RWPE1 (cell line): ENCODE results near the gene C5orf15.

Experiments
- CTCF ChIA-PET: fragments of 350-600 bp; sonication (Branson Sonifier 250); formaldehyde crosslinking; extraction: SDS; loops from one replicate; lab custom pipeline; 2021; lab: Yijun Ruan, JAX
- POLR2A ChIA-PET: fragments of 400-600 bp; formaldehyde crosslinking; extraction: SDS; loops from one replicate; lab custom pipeline; 2020; ENCODE audit warnings: antibody characterized with exemption; ENCODE audit not compliant: low non-redundant PET; lab: Yijun Ruan, JAX
- DNase-seq: peaks from one replicate; pipeline ENCODE4 v3.0.0; 2012; ENCODE audit warnings: low spot score
- H3K27ac ChIP-seq: fragments of 450-650 bp; 2 replicates; pipeline ENCODE4 v1.5.1; 2017
- TF ChIP-seq, protein P1 (sequence below): fragments of 450-650 bp; conservative IDR thresholded peaks from 2 replicates; pipeline ENCODE4 v1.5.1; 2017; ENCODE audit warnings: low read depth, mild to moderate bottlenecking

Gene C5orf15

DNA sequence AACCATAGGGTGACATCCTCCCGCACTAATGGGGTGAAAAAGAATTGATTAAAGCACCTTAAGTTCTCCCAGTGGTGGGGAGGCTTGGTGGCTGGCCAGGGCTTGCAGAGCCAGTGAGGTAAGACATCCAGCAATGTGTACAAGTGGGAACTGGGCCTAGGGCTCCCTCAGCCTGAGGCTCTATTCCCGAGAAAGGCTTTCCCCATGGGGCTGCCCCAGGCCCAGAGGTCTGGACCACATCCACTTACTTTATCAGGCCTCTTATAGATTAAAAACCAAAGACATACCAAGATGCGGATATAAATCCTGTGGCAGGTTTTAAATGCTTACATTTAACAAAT, 35.3 kb downstream of the C5orf15 start:
- no peak overlapping the region for H3K27ac ChIP-seq
- TF ChIP-seq, protein P1, sequence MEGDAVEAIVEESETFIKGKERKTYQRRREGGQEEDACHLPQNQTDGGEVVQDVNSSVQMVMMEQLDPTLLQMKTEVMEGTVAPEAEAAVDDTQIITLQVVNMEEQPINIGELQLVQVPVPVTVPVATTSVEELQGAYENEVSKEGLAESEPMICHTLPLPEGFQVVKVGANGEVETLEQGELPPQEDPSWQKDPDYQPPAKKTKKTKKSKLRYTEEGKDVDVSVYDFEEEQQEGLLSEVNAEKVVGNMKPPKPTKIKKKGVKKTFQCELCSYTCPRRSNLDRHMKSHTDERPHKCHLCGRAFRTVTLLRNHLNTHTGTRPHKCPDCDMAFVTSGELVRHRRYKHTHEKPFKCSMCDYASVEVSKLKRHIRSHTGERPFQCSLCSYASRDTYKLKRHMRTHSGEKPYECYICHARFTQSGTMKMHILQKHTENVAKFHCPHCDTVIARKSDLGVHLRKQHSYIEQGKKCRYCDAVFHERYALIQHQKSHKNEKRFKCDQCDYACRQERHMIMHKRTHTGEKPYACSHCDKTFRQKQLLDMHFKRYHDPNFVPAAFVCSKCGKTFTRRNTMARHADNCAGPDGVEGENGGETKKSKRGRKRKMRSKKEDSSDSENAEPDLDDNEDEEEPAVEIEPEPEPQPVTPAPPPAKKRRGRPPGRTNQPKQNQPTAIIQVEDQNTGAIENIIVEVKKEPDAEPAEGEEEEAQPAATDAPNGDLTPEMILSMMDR, result no peak
- CTCF ChIA-PET, result no interaction called here
- no peak for DNase-seq
- POLR2A ChIA-PET, result no interaction called here

- ChIA-PET CTCF (no interaction called here), POLR2A (no interaction called here)
- TF ChIP-seq, protein P1, result no peak
- H3K27ac ChIP-seq, result no peak overlapping the region
- no peak for DNase-seq
These were observed 35.8 kb downstream of the C5orf15 start for GRCh38 chr5:133932441-133933168.

GRCh38 chr5:133931546-133931945, 36.9 kb downstream of the C5orf15 start:
- H3K27ac ChIP-seq, result no peak overlapping the region
- no peak for DNase-seq
- CTCF ChIA-PET, result no interaction called here
- TF ChIP-seq, protein P1, result no peak
- POLR2A ChIA-PET, result no interaction called here

DNA sequence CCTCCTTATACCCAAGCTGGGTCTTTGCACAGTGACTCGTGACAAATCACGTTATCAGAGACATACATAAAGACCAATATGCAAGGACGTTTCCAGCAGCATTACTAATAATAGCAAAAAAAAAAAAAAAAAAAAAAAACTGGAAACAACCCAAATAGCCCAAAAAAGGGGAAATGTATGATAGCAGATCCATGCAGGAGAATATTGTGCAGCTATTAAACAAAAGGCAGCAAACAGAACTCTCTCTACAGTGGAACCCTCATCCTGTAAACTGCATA, 37.7 kb downstream of the C5orf15 start:
- ChIA-PET CTCF (no interaction called here), POLR2A (no interaction called here)
- H3K27ac ChIP-seq, result no peak overlapping the region
- DNase-seq, result no peak
- TF ChIP-seq, protein P1, result no peak

GRCh38 chr5:133930061-133930812, 38.2 kb downstream of the C5orf15 start:
- H3K27ac ChIP-seq, result no peak overlapping the region
- ChIA-PET POLR2A (no interaction called here), CTCF (no interaction called here)
- TF ChIP-seq, protein P1, result no peak
- DNase-seq, result no peak

GRCh38 chr5:133928587-133929393, 39.6 kb downstream of the C5orf15 start:
- TF ChIP-seq, protein P1, result no peak
- no peak overlapping the region for H3K27ac ChIP-seq
- DNase-seq, result no peak
- POLR2A ChIA-PET, result interaction anchor here (0.7 kb wide), 1 partner anchor 24 kb away, joined by 7 read pairs; no protein-coding TSS in a partner anchor
- CTCF ChIA-PET, result no interaction called here
